Stimulated activated CD4-positive, alpha-beta T cell treated with anti-CD3 and anti-CD28 coated beads, TNF-alpha, amount 100 ng/mL, for 1 hour (primary cell): Measurements from ENCODE around the gene CNTNAP5.
"Not testable (repeated sequence)": the region's sequence is repeated elsewhere in the genome, so short reads cannot be mapped to it uniquely, and the experiment has no call there.

Experiments
- DNase-seq, 3 donors: peaks; one replicate each; pipeline ENCODE4 v3.0.0-alpha.2; 2020; ENCODE audit warnings: low read depth in 3 of 3, low spot score in 1 of 3

CNTNAP5 gene

DNA sequence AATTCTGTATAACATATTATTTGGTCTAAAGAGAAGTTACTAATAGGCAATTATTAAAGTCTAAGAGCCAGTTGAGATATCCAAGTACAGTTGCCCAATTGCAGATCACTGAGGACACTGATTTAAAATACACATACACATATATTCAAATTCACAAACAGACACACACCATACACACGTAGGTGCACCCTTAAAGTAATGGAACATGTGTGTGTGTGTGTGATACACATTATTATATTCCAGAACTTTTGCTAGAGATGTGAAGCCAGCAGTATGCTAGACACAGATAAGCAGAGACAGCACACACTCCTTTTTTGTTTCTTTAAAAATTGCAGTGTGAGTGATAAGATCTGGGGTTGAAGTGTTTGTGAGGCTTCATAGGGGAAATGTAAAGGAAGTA lies 292.5 kb downstream of the CNTNAP5 start:
- no peak for DNase-seq

- DNase-seq: no peak
These were observed 293.8 kb downstream of the CNTNAP5 start for GRCh38 chr2:124318913-124319312.

GRCh38 chr2:124319577-124319976 lies 294.5 kb downstream of the CNTNAP5 start:
- no peak for DNase-seq

DNA sequence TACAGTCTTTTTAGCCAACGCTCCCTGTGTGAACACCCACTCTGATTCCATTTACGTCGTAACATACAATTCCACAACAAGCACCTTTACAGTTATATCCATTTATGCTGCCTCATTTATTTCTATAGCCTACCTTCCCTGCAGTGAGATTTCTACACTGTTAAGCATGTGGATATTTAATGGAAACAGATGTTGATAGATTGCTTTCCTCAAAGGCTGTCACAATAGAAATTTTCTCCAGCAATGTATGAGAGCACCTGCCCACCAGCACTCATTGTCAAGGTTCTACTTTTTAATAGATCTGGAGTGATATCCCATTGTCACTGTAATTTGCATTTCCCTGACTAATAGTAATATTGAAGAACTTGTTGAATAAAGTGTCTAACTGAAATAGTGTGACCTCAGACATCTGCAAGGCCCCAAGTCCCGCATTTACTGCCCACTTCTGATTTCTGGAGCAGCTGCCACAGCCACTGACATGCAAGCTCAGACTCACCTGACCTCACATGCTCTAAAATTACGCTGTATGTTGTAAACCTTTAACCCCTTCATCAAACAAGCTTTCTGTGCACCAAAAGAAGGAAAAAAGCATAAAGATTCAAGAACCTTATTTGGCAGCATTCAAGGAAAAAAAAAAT lies 295.1 kb downstream of the CNTNAP5 start:
- DNase-seq: no peak

DNA sequence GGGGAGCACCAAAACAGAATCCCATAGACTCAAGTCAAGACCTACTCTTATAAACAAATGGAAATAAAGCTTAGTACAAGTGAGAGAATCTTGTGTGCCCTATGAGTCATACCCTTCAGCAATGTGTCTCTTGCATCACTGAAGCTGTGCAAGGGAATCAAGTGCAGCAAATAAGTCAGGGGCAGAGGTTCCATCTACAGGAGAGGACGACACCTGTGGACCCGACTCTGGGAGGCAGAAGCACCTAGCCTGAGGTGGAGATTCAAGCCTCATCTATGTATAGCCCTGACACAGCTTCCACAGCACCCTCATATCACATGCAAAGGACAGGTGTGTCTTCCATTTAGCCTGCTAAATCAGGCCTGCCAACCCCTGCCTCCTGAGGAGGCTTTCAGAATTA lies 298.2 kb downstream of the CNTNAP5 start:
- DNase-seq: no peak

GRCh38 chr2:124325667-124326440 lies 300.8 kb downstream of the CNTNAP5 start:
- no peak for DNase-seq

DNA sequence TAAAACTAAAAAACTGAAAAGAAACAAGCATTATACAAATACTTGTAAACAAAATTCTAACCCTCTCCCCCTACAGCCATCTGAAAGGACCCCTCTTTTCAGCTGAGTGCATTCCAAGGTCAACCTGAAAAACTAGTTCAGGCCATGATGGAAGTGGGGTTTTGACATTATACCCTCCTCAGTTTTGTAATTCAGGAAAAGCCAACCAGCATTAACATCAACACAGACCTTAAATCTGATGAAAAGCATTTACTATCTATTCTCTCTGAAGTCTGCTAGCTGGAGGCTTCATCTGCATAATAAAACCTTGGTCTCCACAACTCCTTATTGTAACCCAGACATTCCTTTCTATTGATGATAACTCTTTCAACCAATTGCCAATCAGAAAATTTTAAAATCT lies 302.2 kb downstream of the CNTNAP5 start:
- no peak for DNase-seq

DNA sequence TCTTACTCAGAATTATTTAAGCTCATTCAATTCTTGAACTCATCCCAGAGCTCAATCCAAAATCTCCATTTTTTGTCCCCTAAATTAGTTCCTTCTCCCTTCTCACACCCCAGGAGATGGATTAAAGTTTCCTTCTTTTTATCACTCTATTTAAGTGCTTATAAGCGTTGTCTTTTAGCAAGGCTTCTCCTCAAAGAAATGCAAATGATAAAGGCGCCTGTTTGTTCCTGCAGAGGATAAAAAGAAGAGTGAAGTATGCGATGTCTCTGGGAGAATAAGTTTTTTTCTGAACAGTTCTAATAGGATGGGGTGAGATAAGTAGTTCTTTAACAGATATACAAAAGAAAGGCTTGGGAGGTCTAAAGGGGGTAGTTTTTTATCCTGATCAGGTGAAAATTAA lies 303.3 kb downstream of the CNTNAP5 start:
- no peak for DNase-seq

GRCh38 chr2:124333784-124334183 lies 308.7 kb downstream of the CNTNAP5 start:
- no peak for DNase-seq

- no peak for DNase-seq
These were observed 310.0 kb downstream of the CNTNAP5 start for GRCh38 chr2:124335058-124335457.

DNA sequence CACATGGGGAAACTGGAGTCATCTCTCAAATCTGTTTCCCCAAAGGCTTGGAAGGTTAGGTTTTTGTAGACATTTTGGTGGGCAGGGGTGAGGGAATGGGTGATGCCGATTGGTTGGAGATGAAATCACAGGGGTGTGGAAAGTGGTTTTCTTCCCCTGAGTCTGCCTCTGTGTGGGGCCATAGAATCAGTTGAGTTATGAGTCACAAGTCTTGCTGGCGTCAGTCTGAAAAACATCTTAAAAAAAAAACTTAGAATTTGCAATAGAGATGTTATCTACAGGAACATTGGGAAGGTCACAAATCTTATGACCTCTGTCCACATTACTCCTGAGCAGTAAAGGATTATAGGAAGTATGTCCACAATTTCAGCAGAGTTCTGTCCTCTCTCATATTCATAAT lies 314.6 kb downstream of the CNTNAP5 start:
- no peak for DNase-seq

- no peak for DNase-seq
These were observed 318.9 kb downstream of the CNTNAP5 start for GRCh38 chr2:124343827-124344498.

DNA sequence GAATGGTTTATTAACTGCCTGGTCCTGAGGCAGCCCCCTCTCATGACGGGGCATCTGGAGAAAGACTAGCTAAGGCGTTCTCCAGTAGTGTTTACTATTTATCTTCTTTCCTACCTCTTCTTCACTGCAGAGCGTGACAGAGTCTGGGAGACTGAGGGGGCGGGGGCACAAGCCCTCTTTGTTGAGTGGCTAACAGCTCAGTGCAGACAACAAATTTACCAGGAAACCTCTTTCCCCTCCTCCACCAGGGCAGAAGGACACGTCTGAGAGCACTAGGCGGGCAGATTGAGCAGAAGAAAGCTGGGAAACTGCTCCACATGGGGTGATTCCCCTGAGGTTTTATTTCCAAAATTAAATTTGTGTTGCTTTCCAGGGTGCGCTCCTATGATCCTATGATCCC lies 322.1 kb downstream of the CNTNAP5 start:
- DNase-seq: no peak

- no peak for DNase-seq
These were observed 328.6 kb downstream of the CNTNAP5 start for GRCh38 chr2:124353656-124354055.

- no peak for DNase-seq
These were observed 329.4 kb downstream of the CNTNAP5 start for GRCh38 chr2:124354466-124354865.

DNA sequence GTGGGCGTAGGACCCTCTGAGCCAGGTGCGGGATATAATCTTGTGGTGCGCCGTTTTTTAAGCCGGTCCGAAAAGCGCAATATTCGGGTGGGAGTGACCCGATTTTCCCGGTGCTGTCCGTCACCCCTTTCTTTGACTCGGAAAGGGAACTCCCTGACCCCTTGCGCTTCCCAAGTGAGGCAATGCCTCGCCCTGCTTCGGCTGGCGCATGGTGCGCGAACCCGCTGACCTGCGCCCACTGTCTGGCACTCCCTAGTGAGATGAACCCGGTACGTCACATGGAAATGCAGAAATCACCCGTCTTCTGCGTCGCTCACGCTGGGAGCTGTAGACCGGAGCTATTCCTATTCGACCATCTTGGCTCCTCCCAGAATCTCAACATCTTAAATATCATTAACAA lies 336.9 kb downstream of the CNTNAP5 start:
- not testable (repeated sequence) for DNase-seq

DNA sequence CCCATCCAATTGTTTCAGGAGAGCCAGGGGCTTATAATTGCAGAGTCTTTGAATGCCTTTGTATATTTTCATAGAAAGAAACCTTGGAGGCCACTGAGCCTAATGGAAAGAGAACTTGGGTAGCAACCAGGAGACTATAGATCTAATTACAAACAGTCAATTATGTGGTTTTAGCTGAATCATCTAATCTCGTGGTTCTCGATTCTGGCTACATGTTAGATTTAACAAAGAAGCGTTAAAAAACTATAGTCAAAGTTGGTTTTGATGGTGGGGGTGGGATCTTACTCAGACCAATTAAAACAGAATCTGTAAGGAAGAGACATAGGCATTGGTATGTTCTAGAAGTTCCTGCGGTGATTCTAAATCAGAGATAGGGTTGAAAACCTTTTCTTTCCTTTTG lies 344.1 kb downstream of the CNTNAP5 start:
- no peak for DNase-seq

- no peak for DNase-seq
These were observed 355.2 kb downstream of the CNTNAP5 start for GRCh38 chr2:124380221-124380749.

GRCh38 chr2:124382067-124382618 lies 357.1 kb downstream of the CNTNAP5 start:
- no peak for DNase-seq

- DNase-seq: no peak
These were observed 370.9 kb downstream of the CNTNAP5 start for GRCh38 chr2:124395961-124396360.

DNA sequence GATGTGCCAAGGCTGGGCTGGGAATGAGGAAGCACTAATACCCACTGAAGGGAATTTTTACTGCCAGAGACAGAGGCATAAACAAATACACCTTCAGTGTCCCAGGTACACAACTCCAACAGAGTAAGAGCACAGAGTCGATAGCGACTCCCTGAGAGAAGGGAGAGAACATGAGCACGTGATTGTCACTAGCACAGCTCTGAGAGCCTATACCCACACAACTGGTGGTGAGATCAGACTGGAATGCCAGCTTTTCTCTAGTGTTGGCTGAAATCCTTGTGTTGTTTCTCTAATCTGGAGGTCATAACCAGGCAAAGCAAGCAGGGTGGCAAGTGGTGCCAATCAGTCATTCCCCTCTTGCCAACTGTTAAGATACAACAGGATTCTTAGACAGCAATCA lies 377.2 kb downstream of the CNTNAP5 start:
- no peak for DNase-seq
